ENCODE results near the gene KLF18. TPM values are rescaled to one million over a fixed set of nuclear protein-coding genes. Genes with fewer than 3 reads are reported as not detected.
"Not testable (repeated sequence)": the region's sequence is repeated elsewhere in the genome, so short reads cannot be mapped to it uniquely, and the experiment has no call there.

KLF18 gene
- total RNA-seq, 1 donor from 2014 or later: not detected

DNA sequence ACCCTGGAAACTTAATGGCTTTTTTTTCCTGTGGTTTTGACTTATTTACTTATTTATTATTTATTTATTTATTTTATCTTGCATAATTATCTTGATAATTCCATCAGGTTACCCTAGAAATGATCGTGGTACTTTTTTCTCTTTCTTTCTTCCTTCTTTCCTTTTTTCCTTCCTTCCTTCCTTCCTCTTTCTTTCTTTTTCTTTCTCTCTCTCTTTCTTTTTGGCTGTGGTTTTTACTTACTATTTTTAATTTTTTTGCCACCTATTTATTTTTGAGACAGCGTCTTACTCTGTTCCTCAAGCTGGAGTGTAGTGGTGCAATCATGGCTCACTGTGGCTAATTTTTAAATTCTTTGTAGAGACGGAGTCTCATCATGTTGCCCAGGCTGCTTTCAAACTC is 6.2 kb upstream of the KLF18 start:
- no peak overlapping the region for H3K4me3 ChIP-seq
- peaks cover 40% of the 10 kb centered on the region for H3K27me3 ChIP-seq (ENCODE audit: low read depth)
- DNase-seq: no peak
- TF ChIP-seq, protein P1, sequence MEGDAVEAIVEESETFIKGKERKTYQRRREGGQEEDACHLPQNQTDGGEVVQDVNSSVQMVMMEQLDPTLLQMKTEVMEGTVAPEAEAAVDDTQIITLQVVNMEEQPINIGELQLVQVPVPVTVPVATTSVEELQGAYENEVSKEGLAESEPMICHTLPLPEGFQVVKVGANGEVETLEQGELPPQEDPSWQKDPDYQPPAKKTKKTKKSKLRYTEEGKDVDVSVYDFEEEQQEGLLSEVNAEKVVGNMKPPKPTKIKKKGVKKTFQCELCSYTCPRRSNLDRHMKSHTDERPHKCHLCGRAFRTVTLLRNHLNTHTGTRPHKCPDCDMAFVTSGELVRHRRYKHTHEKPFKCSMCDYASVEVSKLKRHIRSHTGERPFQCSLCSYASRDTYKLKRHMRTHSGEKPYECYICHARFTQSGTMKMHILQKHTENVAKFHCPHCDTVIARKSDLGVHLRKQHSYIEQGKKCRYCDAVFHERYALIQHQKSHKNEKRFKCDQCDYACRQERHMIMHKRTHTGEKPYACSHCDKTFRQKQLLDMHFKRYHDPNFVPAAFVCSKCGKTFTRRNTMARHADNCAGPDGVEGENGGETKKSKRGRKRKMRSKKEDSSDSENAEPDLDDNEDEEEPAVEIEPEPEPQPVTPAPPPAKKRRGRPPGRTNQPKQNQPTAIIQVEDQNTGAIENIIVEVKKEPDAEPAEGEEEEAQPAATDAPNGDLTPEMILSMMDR (IDR thresholded peaks at IDR 0.05; ENCODE audit: borderline replicate concordance): no peak
- H3K27ac ChIP-seq (replicated peaks): no peak overlapping the region
- H3K9me3 ChIP-seq (replicated peaks): peaks cover 39% of the 10 kb centered on the region
- no peaks in the 10 kb centered on the region for H3K36me3 ChIP-seq
- H3K4me1 ChIP-seq: no peaks in the 10 kb centered on the region
- intact Hi-C loops (cut with micrococcal nuclease): no loop called here

DNA sequence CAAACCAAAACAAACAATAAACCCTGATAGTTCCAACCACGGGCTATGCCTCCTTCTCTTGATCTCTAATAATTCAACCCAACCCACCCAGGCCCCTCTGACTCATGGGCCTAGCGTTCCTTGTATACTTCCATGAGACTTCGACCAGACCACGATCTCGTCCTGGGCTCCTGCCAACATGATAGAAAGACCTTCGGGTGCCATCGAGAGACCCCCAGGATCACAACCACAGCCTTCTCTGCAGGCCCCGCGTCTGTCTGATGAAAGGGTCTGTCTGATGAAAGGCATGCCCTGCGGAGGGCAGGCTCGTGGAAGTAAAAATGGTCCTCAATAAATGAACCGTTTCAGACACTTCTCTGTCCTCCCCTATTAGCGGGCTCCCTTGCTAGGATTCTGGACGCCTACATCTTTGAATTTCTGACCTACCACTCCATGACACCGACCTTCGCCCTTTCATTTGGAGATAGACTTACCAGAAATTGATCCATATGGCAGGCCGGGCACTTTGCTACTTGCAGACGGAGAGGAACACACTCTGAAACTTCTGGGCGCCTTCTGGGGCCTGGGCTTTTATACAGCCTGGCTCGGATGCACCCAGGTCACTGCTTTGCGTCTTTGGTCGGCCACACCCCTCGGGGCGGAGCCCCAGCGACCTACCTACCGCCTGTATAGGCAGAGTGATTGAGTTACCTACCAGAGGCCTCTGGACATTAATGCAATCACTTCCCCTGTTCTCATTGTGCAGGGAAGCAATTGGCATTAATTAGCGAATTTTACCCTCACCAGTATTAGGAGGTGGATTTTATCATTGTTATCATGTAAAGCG is 5.3 kb upstream of the KLF18 start:
- H3K27ac ChIP-seq (replicated peaks): no peak overlapping the region
- TF ChIP-seq, protein P1 (IDR thresholded peaks at IDR 0.05; ENCODE audit: borderline replicate concordance): no peak
- intact Hi-C loops (cut with micrococcal nuclease): no loop called here
- no peaks in the 10 kb centered on the region for H3K36me3 ChIP-seq
- no peak for DNase-seq
- H3K9me3 ChIP-seq (replicated peaks): peaks cover 39% of the 10 kb centered on the region
- no peaks in the 10 kb centered on the region for H3K4me1 ChIP-seq
- peaks cover 31% of the 10 kb centered on the region for H3K27me3 ChIP-seq (ENCODE audit: low read depth)
- no peak overlapping the region for H3K4me3 ChIP-seq

DNA sequence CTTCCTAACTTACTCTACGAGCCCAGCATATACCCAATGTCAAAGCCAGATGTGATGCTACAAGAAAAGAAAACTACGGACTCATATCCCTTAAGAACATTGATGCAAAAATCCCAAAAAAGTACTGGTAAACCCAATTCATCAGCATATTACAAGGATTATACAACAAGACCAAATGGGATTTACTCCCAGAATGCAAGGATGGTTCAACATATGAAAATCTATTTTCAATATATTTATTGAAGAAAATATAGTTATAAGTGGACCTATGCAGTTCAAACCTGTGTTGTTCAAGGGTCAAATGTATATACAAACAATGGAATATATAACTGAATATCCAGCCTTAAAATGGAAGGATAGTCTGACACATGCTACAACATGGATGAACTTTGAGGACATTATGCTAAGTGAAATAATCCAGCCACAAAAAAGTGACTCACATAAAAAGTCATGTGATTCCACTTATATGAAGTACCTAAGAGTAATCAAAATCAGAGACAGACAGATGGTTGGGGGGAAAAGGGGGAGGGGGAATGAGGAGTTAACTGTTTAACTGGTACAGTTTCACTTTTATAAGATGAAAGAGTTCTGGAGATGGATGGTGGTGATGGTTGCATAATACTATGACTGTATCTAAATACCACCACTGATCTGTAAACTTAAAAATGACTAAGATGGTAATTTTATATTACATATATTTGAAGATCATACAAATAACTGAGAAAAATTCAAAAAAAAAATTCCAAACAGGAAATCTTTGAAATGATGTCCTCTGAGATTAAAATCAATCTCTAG is 3.7 kb upstream of the KLF18 start:
- Histone ChIP-seq H3K27ac (replicated peaks) (no peak overlapping the region), H3K4me3 (no peak overlapping the region), H3K4me1 (no peaks in the 10 kb centered on the region), H3K36me3 (no peaks in the 10 kb centered on the region), H3K27me3 (ENCODE audit: low read depth) (peaks cover 20% of the 10 kb centered on the region), H3K9me3 (replicated peaks) (peaks cover 39% of the 10 kb centered on the region)
- TF ChIP-seq, protein P1 (IDR thresholded peaks at IDR 0.05; ENCODE audit: borderline replicate concordance): no peak
- intact Hi-C loops (cut with micrococcal nuclease): no loop called here
- DNase-seq: no peak

DNA sequence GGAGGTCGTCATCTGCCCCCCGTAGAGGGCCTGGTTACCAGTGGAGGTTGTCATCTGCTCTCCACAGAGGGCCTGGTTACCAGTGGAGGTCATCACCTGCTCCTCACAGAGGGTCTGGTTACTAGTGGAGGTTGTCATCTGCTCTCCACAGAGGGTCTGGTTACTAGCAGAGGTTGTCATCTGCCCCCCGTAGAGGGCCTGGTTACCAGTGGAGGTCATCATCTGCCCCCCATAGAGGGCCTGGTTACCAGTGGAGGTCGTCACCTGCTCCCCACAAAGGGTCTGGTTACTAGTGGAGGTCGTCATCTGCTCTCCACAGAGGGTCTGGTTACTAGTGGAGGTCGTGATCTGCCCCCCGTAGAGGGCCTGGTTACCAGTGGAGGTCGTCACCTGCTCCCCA is 1.9 kb downstream of the KLF18 start:
- H3K27ac ChIP-seq (replicated peaks); H3K4me1 ChIP-seq; DNase-seq; H3K36me3 ChIP-seq; intact Hi-C loops (cut with micrococcal nuclease); H3K4me3 ChIP-seq: not testable (repeated sequence)
- Histone ChIP-seq H3K27me3 (ENCODE audit: low read depth) (peaks cover 19% of the 10 kb centered on the region), H3K9me3 (replicated peaks) (peaks cover 15% of the 10 kb centered on the region)

DNA sequence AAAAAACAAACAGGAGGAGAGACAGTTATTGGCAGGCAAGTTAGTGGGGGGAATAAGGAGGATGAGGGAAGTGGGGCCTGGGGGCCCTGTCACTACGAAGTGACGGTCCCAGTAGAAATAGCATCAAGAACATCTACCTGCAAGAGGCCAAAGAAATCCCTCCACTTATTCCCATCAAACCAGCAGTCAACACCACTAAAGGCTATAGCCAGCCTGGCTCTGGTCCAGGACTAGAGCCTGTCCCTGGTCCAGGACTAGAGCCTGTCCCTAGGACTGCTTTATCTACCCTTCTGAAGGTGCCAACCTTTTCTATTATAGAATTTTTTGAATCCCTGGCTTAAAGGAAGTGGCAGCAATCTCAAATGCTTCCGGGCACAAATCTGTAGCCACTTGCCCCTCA is 3.2 kb downstream of the KLF18 start:
- H3K4me1 ChIP-seq: no peaks in the 10 kb centered on the region
- no peak overlapping the region for H3K4me3 ChIP-seq
- peaks cover 1% of the 10 kb centered on the region for H3K9me3 ChIP-seq (replicated peaks)
- no peaks in the 10 kb centered on the region for H3K36me3 ChIP-seq
- H3K27ac ChIP-seq (replicated peaks): no peak overlapping the region
- DNase-seq: no peak
- peaks cover 24% of the 10 kb centered on the region for H3K27me3 ChIP-seq (ENCODE audit: low read depth)
- intact Hi-C loops (cut with micrococcal nuclease): no loop called here
- TF ChIP-seq, protein P1 (IDR thresholded peaks at IDR 0.05; ENCODE audit: borderline replicate concordance): no peak

DNA sequence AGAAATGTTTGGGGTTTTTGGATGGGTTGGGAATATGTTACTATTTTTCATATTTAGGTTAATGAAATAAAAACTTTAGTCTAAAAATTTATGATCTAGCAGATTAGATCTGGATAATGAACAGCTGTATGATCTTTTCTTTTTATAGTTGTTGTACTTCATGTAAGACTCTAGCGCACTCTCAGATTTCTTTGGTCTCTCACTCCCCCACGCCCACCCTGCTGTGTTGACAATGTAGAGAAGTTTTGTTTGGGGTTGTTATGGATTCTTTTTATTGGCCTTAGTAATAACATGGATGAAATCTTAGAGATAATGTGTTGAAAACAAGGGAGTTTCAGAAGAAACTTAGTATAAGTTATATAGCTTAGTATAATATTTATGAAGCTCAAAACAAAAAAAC is 5.5 kb downstream of the KLF18 start:
- Histone ChIP-seq H3K4me3 (no peak overlapping the region), H3K9me3 (replicated peaks) (no peaks in the 10 kb centered on the region), H3K27ac (replicated peaks) (no peak overlapping the region), H3K4me1 (no peaks in the 10 kb centered on the region), H3K27me3 (ENCODE audit: low read depth) (peaks cover 32% of the 10 kb centered on the region), H3K36me3 (no peaks in the 10 kb centered on the region)
- TF ChIP-seq, protein P1 (IDR thresholded peaks at IDR 0.05; ENCODE audit: borderline replicate concordance): no peak
- DNase-seq: no peak
- intact Hi-C loops (cut with micrococcal nuclease): no loop called here
